Panc1 (cell line): ENCODE data around the gene SELENOM. TPM values are rescaled to one million over a fixed set of nuclear protein-coding genes. Genes with fewer than 3 reads are reported as not detected.

Experiments
- ATAC-seq: fragments of 200-7000 bp; cut with Tn5 transposase; 2 replicates; pipeline ENCODE4 v1.9.1; 2020; ENCODE audit warnings: mild to moderate bottlenecking, moderate library complexity
- BruUV-seq: library from RNA; stranded (reverse); fragments of 400-500 nt; replicated peaks from 2 replicates; lab custom pipeline; 2021; lab: Mats Ljungman, UMichigan
- CTCF ChIA-PET: fragments of 300-600 bp; sonication (Branson Sonifier 250); formaldehyde crosslinking; loops from one replicate; lab custom pipeline; 2022; ENCODE audit warnings: antibody characterized with exemption; lab: Charles Lee
- POLR2A ChIA-PET: fragments of 300-600 bp; sonication (Branson Sonifier 250); formaldehyde crosslinking; loops from one replicate; lab custom pipeline; 2022; ENCODE audit warnings: antibody characterized with exemption; lab: Charles Lee
- DNase-seq: peaks from one replicate; pipeline ENCODE4 v3.0.0-alpha.2; 2010; ENCODE audit warnings: low read depth, low spot score
- H3K27ac ChIP-seq: 2 replicates; pipeline ENCODE4 v1.5.1; 2011; ENCODE audit warnings: mild to moderate bottlenecking, low read length, inconsistent platforms
- H3K27me3 ChIP-seq: fragments of 200-500 bp; sonication (Bioruptor generic); 2 replicates; pipeline ENCODE4 v1.6.0; 2014; ENCODE audit warnings: low read length, inconsistent platforms; ENCODE audit not compliant: control insufficient read depth, insufficient read depth
- H3K36me3 ChIP-seq: fragments of 200-500 bp; sonication (Bioruptor generic); 2 replicates; pipeline ENCODE4 v1.5.1; 2014; ENCODE audit warnings: inconsistent platforms, mild to moderate bottlenecking, low read length, moderate library complexity; ENCODE audit not compliant: control insufficient read depth, insufficient read depth
- H3K4me1 ChIP-seq: 2 replicates; pipeline ENCODE4 v1.5.1; 2011; ENCODE audit warnings: inconsistent platforms, mild to moderate bottlenecking, low read length, moderate library complexity; ENCODE audit not compliant: control insufficient read depth, insufficient read depth
- H3K4me3 ChIP-seq, 2 experiments: 2 replicates each; pipeline ENCODE4 v1.5.1; 2011 to 2012; ENCODE audit warnings: low read depth in 2 of 2, low read length in 2 of 2, mild to moderate bottlenecking in 2 of 2, inconsistent platforms in 1 of 2, moderate library complexity in 1 of 2
- H3K9me3 ChIP-seq: fragments of 200-500 bp; sonication (Bioruptor generic); 2 replicates; pipeline ENCODE4 v1.5.1; 2014; ENCODE audit warnings: low read depth, mild to moderate bottlenecking, inconsistent platforms, low read length, moderate library complexity; ENCODE audit not compliant: control insufficient read depth, insufficient read depth
- POLR2AphosphoS5 ChIP-seq: IDR thresholded peaks from 2 replicates; pipeline ENCODE4 v1.6.1; 2012; ENCODE audit warnings: mild to moderate bottlenecking, low read depth, low read length, moderate library complexity
- REST ChIP-seq, 2 experiments: IDR thresholded peaks; 2 replicates each; pipeline ENCODE4 v1.6.1; 2011 to 2012; ENCODE audit warnings: low read depth in 2 of 2, control low read depth in 1 of 2, low read length in 1 of 2, mild to moderate bottlenecking in 1 of 2, moderate library complexity in 1 of 2; ENCODE audit not compliant: insufficient read depth in 1 of 2
- SIN3A ChIP-seq: IDR thresholded peaks from 2 replicates; pipeline ENCODE4 v1.6.1; 2012; ENCODE audit warnings: low read depth, mild to moderate bottlenecking, low read length, moderate library complexity, borderline replicate concordance; ENCODE audit not compliant: insufficient read depth
- TCF7L2 ChIP-seq: IDR thresholded peaks from 2 replicates; pipeline ENCODE4 v1.6.1; 2011; ENCODE audit warnings: mild to moderate bottlenecking, low read depth, low read length, inconsistent platforms
- in situ Hi-C: cut with HindIII; loops from 2 replicates; pipeline ENCODE4 v1.10.0; 2016; ENCODE audit warnings: low sequenced_read_pairs, low pct_unique_long_range_greater_than_20kb
- intact Hi-C: fragments of 100-400 bp; cut with micrococcal nuclease; formaldehyde crosslinking; loops from one replicate; pipeline ENCODE4 v1.10.0; 2022; ENCODE audit not compliant: unreplicated experiment
- total RNA-seq: library from RNA; stranded (reverse); gene quantifications from one replicate; pipeline ENCODE4 v1.2.1, GENCODE V29; 2021; ENCODE audit not compliant: unreplicated experiment
- TF ChIP-seq, protein P1 (sequence below): fragments of 450-650 bp; IDR thresholded peaks from 2 replicates; pipeline ENCODE4 v1.5.1; 2017; ENCODE audit warnings: mild to moderate bottlenecking

The SELENOM gene
- total RNA-seq, 1 experiment from 2014 or later, result 84.4 TPM

GRCh38 chr22:31142285-31142684 lies 34.9 kb upstream of the SELENOM start:
- in situ Hi-C loops, result no loop called here

DNA sequence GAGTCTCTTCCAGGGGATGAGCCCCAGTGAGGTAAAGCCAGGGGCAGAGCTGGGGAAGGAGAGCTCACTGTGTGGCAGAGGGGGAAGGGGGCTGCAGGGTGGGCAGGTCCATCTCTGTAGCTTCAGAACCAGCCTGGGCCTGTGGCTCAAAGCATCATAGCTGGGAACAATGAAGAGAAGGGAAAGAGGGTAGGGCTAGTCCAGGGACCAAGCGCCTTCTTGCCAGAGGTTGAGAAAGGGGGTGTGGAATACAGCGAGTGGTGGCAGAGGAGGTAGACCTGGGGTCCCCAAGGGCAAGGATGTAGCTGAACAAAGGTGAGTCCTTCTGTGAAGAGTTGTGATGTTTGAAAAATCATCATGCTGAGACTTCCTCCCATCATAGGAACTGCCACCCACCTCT lies 34.2 kb upstream of the SELENOM start:
- POLR2A ChIA-PET, result no interaction called here
- no peaks in the 10 kb centered on the region for H3K4me1 ChIP-seq
- TF ChIP-seq POLR2AphosphoS5, result no peak
- no peak for TF ChIP-seq TCF7L2
- TF ChIP-seq, protein P1, sequence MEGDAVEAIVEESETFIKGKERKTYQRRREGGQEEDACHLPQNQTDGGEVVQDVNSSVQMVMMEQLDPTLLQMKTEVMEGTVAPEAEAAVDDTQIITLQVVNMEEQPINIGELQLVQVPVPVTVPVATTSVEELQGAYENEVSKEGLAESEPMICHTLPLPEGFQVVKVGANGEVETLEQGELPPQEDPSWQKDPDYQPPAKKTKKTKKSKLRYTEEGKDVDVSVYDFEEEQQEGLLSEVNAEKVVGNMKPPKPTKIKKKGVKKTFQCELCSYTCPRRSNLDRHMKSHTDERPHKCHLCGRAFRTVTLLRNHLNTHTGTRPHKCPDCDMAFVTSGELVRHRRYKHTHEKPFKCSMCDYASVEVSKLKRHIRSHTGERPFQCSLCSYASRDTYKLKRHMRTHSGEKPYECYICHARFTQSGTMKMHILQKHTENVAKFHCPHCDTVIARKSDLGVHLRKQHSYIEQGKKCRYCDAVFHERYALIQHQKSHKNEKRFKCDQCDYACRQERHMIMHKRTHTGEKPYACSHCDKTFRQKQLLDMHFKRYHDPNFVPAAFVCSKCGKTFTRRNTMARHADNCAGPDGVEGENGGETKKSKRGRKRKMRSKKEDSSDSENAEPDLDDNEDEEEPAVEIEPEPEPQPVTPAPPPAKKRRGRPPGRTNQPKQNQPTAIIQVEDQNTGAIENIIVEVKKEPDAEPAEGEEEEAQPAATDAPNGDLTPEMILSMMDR, result no peak
- TF ChIP-seq REST (IDR thresholded peaks at IDR 0.05; ENCODE audit: insufficient read depth in 1 of 2, low read depth in 2 of 2, low read length in 1 of 2), result no peak
- no peak for TF ChIP-seq SIN3A
- H3K4me3 ChIP-seq, result no peak overlapping the region
- BruUV-seq, result no TSS peak
- H3K36me3 ChIP-seq, result no peaks in the 10 kb centered on the region
- intact Hi-C loops (no loop called here), in situ Hi-C loops (no loop called here)
- CTCF ChIA-PET, result interaction anchor here (1.1 kb wide), 1 partner anchor 46 kb away, joined by 3 read pairs; no protein-coding TSS in a partner anchor
- H3K9me3 ChIP-seq, result no peaks in the 10 kb centered on the region
- DNase-seq (no peak), ATAC-seq (no peak)
- H3K27me3 ChIP-seq, result no peaks in the 10 kb centered on the region
- H3K27ac ChIP-seq, result no peak overlapping the region

More at GRCh38 chr22:31142285-31142684, 34.9 kb upstream of the SELENOM start:
- POLR2A ChIA-PET, result no interaction called here
- intact Hi-C loops, result no loop called here
- Histone ChIP-seq H3K4me3 (no peak overlapping the region), H3K27ac (no peak overlapping the region), H3K9me3 (no peaks in the 10 kb centered on the region), H3K27me3 (no peaks in the 10 kb centered on the region), H3K4me1 (no peaks in the 10 kb centered on the region), H3K36me3 (no peaks in the 10 kb centered on the region)
- DNase-seq (no peak), ATAC-seq (no peak)
- no peak for TF ChIP-seq SIN3A
- no peak for TF ChIP-seq REST (IDR thresholded peaks at IDR 0.05; ENCODE audit: insufficient read depth in 1 of 2, low read depth in 2 of 2, low read length in 1 of 2)
- no peak for TF ChIP-seq TCF7L2
- TF ChIP-seq POLR2AphosphoS5, result no peak
- TF ChIP-seq, protein P1, result no peak
- CTCF ChIA-PET, result no interaction called here
- no TSS peak for BruUV-seq
